Transverse colon (tissue), 4 donors: Measurements from ENCODE around the gene ADAMTS6. TPM values are rescaled to one million over a fixed set of nuclear protein-coding genes. Genes with fewer than 3 reads are reported as not detected.

Experiments
- DNase-seq: peaks from one replicate; pipeline ENCODE4 v3.0.0-alpha.2; 2019
- H3K27ac ChIP-seq, 4 donors: fragments of 200-600 bp; sonication (generic); 2 replicates each; pipeline ENCODE4 v1.5.1; 2016 to 2018; ENCODE audit warnings: inconsistent platforms in 4 of 4
- H3K27me3 ChIP-seq: fragments of 200-600 bp; sonication (generic); 2 replicates; pipeline ENCODE4 v1.5.1; 2017; ENCODE audit warnings: inconsistent platforms
- H3K36me3 ChIP-seq, 4 donors: fragments of 200-600 bp; sonication (generic); 2 replicates each; pipeline ENCODE4 v1.5.1; 2017 to 2019; ENCODE audit warnings: inconsistent platforms in 4 of 4
- H3K4me1 ChIP-seq, 4 donors: fragments of 200-600 bp; sonication (generic); 2 replicates each; pipeline ENCODE4 v1.5.1; 2017 to 2020; ENCODE audit warnings: inconsistent platforms in 4 of 4
- H3K4me3 ChIP-seq, 4 donors: fragments of 200-600 bp; sonication (generic); 1 replicate in 1 of 4; 2 replicates in 3 of 4; pipeline versions ENCODE4 v1.5.1 to v1.6.1; 2017 to 2019; ENCODE audit warnings: inconsistent platforms in 4 of 4
- H3K9me3 ChIP-seq, 2 donors: fragments of 200-600 bp; sonication (generic); 2 replicates each; pipeline ENCODE4 v1.5.1; 2017 to 2019; ENCODE audit warnings: inconsistent platforms in 2 of 2
- CTCF ChIP-seq, 5 experiments: fragments of 200-600 bp in 3 of 5; fragments of 450-650 bp in 2 of 5; sonication (generic) in 3 of 5; IDR thresholded peaks; 1 replicate in 2 of 5; 2 replicates in 3 of 5; pipeline ENCODE4 v1.5.1; 2016 to 2017; ENCODE audit warnings: antibody characterized with exemption in 5 of 5, inconsistent platforms in 3 of 5, mild to moderate bottlenecking in 2 of 5, moderate library complexity in 1 of 5
- EP300 ChIP-seq: sonication (generic); formaldehyde crosslinking; IDR thresholded peaks from one replicate; pipeline ENCODE4 v1.6.1; 2017; ENCODE audit warnings: antibody characterized with exemption, low read depth
- POLR2A ChIP-seq: fragments of 450-650 bp; IDR thresholded peaks from one replicate; pipeline ENCODE4 v1.6.1; 2016; ENCODE audit warnings: antibody characterized with exemption, mild to moderate bottlenecking, moderate library complexity
- POLR2AphosphoS5 ChIP-seq, 3 donors: sonication (generic); formaldehyde crosslinking; IDR thresholded peaks; one replicate each; pipeline ENCODE4 v1.6.1; 2016; ENCODE audit warnings: antibody characterized with exemption in 3 of 3
- WGBS, 2 donors: methylation state at CpG; one replicate each; pipeline ENCODE4 v1.1.5; 2018; ENCODE audit warnings: low coverage in 1 of 2; 5-methylcytosine and 5-hydroxymethylcytosine counted together
- in situ Hi-C, 4 donors: fragments of 200-750 bp; cut with MboI; loops; one replicate each; pipeline versions ENCODE4 v1.15.0 to v1.15.1; 2017; ENCODE audit warnings: low sequenced_read_pairs in 3 of 4, low pct_ligation_motif_present in 1 of 4, low pct_unique_long_range_greater_than_20kb in 1 of 4
- intact Hi-C: fragments of 100-400 bp; cut with DNase I; formaldehyde crosslinking; loops from one replicate; pipeline ENCODE4 v1.15.1; 2023; ENCODE audit warnings: low total_unique reads
- total RNA-seq, 4 donors: library from RNA; depleted of rRNA; stranded (reverse); fragments of >200 nt; gene quantifications; one replicate each; pipeline ENCODE4 v1.1.0, GENCODE V29; 2016

The ADAMTS6 gene
- total RNA-seq, 4 donors from 2014 or later = 0.96 to 2.2 (median 1.1) TPM; not detected in 1

DNA sequence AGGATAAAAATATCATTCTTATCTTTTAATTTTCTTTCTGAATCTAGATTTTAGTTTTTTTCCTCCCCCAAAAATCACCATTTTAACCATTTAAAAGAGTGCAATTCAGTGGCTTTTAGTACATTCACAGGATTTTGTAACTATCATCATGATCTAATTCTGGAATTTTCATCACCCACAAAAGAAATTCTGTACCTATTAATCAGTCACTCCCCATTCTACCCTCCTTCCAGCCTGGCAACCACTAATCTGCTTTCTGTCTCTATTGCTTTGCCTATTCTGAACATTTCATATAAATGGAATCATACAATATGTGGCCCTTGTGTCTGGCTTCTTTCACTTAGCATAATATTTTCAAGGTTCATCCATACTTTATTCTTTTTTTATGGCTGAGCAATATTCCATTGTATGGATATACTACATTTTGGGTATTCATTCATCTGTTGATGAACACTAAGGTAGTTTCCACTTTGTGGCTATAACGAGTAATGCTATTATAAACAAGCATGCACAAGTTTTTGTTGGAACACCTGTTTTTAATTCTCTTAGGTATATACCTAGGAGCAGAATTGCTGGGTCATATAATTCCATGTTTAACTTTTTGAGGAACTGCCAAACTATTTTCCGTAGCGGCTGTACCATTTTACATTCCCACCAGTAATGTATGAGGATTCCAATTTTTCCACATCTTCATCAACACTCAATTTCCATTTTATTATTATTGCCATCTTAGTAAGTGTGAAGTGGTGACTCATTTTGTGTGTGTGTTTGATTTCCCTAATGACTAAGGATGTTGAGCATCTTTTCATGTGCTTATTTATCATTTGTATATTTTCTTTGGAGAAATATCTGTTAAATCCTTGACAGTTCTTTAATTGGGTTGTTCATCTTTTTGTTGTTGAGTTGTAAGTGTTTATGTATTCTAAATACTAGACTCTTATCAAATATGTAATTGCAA, 372.7 kb downstream of the ADAMTS6 start:
- intact Hi-C loops (loop anchor here (10.0 kb wide), 1 partner anchor 154 kb away; no protein-coding TSS in a partner anchor), in situ Hi-C loops (loop anchor here in 1 of 4 donors (25.0 kb wide), 1 partner anchor 378 kb away; the partner anchor contains the start of gene ADAMTS6)
- H3K4me3 ChIP-seq = no peak overlapping the region
- WGBS, 2 donors = 70 to 96% methylated on average over 3 of the region's 3 CpGs
- H3K4me1 ChIP-seq = no peaks in the 10 kb centered on the region
- H3K27ac ChIP-seq = no peak overlapping the region
- H3K27me3 ChIP-seq = no peaks in the 10 kb centered on the region
- no peak for TF ChIP-seq CTCF (IDR thresholded peaks at IDR 0.05)
- TF ChIP-seq POLR2AphosphoS5 (IDR thresholded peaks at IDR 0.05) = no peak
- TF ChIP-seq POLR2A = no peak
- TF ChIP-seq EP300 = no peak
- no peak for DNase-seq
- no peaks in the 10 kb centered on the region for H3K36me3 ChIP-seq
- no peaks in the 10 kb centered on the region for H3K9me3 ChIP-seq

GRCh38 chr5:65105301-65105700, 376.4 kb downstream of the ADAMTS6 start:
- in situ Hi-C loops = loop anchor here in 1 of 4 donors (25.0 kb wide), 1 partner anchor 382 kb away; the partner anchor contains the start of gene ADAMTS6
- H3K4me1 ChIP-seq = peaks cover 0 to 14% (median 4%) of the 10 kb centered on the region in 4 donors
- no peak for DNase-seq
- H3K9me3 ChIP-seq = no peaks in the 10 kb centered on the region
- no peak overlapping the region for H3K27ac ChIP-seq
- H3K4me3 ChIP-seq = no peak overlapping the region
- 92 to 100% methylated on average over 1 to 4 of the region's 4 CpGs for WGBS, 2 donors
- intact Hi-C loops = loop anchor here (10.0 kb wide), 1 partner anchor 150 kb away; no protein-coding TSS in a partner anchor
- no peaks in the 10 kb centered on the region for H3K36me3 ChIP-seq
- no peaks in the 10 kb centered on the region for H3K27me3 ChIP-seq
- TF ChIP-seq POLR2AphosphoS5 (IDR thresholded peaks at IDR 0.05) (no peak), POLR2A (no peak), CTCF (IDR thresholded peaks at IDR 0.05) (no peak), EP300 (no peak)

- Histone ChIP-seq H3K4me3 (no peak overlapping the region), H3K9me3 (no peaks in the 10 kb centered on the region), H3K27ac (no peak overlapping the region), H3K4me1 (peaks cover 0 to 14% (median 4%) of the 10 kb centered on the region in 4 donors), H3K36me3 (no peaks in the 10 kb centered on the region), H3K27me3 (no peaks in the 10 kb centered on the region)
- 83 to 95% methylated on average over 2 of the region's 2 CpGs for WGBS, 2 donors
- no peak for DNase-seq
- in situ Hi-C loops (loop anchor here in 1 of 4 donors (25.0 kb wide), 1 partner anchor 382 kb away; the partner anchor contains the start of gene ADAMTS6), intact Hi-C loops (loop anchor here (10.0 kb wide), 1 partner anchor 150 kb away; no protein-coding TSS in a partner anchor)
- TF ChIP-seq EP300 (no peak), POLR2AphosphoS5 (IDR thresholded peaks at IDR 0.05) (no peak), CTCF (IDR thresholded peaks at IDR 0.05) (no peak), POLR2A (no peak)
Observed at GRCh38 chr5:65104831-65105230, 376.9 kb downstream of the ADAMTS6 start.
